ENCODE results near the gene FGF21. TPM values are rescaled to one million over a fixed set of nuclear protein-coding genes. Genes with fewer than 3 reads are reported as not detected.

FGF21 gene, protein sequence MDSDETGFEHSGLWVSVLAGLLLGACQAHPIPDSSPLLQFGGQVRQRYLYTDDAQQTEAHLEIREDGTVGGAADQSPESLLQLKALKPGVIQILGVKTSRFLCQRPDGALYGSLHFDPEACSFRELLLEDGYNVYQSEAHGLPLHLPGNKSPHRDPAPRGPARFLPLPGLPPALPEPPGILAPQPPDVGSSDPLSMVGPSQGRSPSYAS
- total RNA-seq, result not detected

- no peak for TF ChIP-seq CTCF (IDR thresholded peaks at IDR 0.05)
- DNase-seq (ENCODE audit: low spot score), result no peak
- no peak for ATAC-seq (ENCODE audit: low FRiP score)
Observed at GRCh38 chr19:48755084-48755641, at the start of gene FGF21. TSS of gene FGF21 (plus strand) at chr19:48755524. CDS start at chr19:48756237, 713 bp downstream.

DNA sequence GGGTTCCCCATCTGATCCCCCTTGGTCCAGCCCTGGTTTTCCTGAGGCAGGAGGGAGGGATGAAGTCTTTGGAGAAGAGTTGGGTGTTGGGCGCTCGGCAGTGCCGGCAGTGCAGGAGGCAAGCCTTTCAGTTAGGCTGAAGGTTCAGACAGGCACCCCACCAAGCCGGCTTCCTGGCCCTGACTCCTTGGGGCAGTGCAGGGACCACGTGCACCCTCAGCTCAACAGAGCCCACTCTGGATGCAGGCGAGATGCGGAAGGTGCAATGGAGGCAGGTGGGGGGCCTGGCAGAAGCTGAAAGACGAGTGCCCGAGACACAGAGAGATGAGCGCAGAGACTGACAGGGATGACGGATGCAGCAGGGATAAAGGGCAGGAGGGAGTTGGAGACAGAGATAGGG lies 46.9 kb upstream of the FGF21 start:
- ATAC-seq (ENCODE audit: low FRiP score) (no peak), DNase-seq (ENCODE audit: low spot score) (no peak)
- TF ChIP-seq CTCF (IDR thresholded peaks at IDR 0.05), result no peak

GRCh38 chr19:48711106-48711662 lies 44.1 kb upstream of the FGF21 start:
- ATAC-seq (ENCODE audit: low FRiP score) (no peak), DNase-seq (ENCODE audit: low spot score) (no peak)
- TF ChIP-seq CTCF (IDR thresholded peaks at IDR 0.05), result no peak

- DNase-seq (ENCODE audit: low spot score), result no peak
- TF ChIP-seq CTCF (IDR thresholded peaks at IDR 0.05), result no peak
Observed at GRCh38 chr19:48713041-48713863, 42.1 kb upstream of the FGF21 start.

DNA sequence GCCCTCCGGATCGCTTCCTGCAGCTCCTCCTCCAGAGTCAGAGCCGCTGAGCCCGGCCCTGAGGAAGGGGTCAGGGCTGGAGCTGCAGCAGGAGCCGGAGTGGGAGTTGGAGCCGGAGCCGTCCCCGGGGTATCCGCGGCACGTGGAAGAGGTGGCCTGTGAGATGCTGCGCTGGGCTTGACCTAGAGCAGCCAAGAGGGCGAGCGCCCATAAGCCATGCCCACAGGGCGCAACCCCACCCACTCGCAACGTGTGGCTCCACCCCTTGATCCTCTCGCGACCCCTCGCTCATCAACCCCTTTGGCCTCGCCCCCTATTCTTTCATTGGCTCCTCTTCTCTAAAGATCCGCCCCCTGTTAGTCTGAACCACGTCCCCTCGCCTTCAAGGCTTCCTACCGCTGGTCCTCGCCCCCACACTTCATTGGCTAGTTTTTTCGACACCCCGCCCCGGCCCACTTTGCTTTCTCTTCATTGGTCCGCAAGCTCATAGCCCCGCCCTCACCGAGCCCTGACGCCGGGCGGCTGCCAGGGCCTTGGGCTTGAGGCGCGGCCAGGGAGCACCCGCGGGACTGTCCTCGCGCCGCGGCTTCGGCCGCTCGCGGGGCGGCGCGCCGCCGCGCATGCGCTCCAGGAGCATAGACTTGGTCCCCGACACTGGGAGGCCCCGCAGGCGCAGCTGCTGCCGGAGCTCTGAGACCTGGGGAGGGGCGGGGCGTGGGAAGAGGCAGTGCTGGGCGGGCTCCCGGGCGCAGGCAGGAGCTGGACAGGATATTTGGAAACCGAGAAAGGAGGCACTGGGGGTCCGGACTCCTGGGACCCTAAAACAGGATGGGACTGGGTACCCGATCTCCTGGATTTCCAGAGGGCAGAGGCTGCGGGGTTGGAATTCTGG lies 41.2 kb upstream of the FGF21 start:
- ATAC-seq (ENCODE audit: low FRiP score), result peak; percentile 93
- DNase-seq (ENCODE audit: low spot score), result peak; percentile 94
- TF ChIP-seq CTCF (IDR thresholded peaks at IDR 0.05), result no peak

More at GRCh38 chr19:48713041-48713863, 42.1 kb upstream of the FGF21 start:
- no peak for ATAC-seq (ENCODE audit: low FRiP score)
